ENCODE data around the gene SF1. TPM values are rescaled to one million over a fixed set of nuclear protein-coding genes. Genes with fewer than 3 reads are reported as not detected.

The SF1 gene
- total and polyA plus RNA-seq, 2 of the 4 experiments (the other 2 are of a cell fraction): 56.8 to 88.0 TPM

DNA sequence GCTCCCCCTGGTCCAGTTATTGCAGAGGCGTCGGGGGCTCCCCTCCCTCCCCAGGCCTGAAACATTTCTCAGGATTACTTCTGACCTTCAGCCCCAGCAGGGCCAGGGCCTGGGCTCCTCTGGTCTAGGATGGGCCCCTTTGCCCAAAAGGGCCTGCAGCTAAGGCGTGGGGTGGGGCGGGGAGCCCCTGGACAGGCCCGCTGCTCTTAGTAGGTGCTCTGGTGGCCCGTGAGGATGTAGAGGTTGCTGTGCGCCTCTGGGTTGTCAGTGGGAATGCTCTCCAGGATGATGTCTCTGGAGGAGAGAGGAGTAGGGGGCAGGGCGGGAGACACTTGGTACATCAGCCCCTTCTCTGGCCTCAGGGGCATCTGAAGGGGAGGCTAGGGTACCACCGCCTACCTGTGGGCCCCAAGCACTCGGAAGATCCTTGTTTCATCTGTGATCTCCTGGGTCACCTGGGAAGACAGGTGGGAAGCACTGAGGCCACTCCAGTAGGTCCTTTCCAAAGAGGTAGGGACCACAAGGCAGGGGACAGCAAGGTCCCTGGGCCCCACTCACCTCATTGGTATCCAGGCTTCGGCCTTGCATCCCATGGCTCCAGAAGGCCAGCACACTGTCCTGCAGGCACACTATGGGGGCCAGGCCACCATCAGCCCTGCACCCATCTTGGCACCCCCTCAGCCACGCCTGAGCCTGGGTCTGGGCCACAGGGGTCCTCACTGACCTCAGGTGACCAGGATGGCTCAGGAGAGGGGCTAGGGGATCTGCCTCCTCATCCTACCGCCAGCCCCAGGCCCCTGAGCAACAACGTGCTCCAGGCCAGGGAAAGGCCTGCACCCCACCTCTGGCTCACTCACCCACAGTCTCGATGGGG, 11.2 kb upstream of the SF1 start:
- no peaks in the 10 kb centered on the region for H3K27me3 ChIP-seq (ENCODE audit: control insufficient read depth, insufficient read depth, low read length)
- no peak overlapping the region for H3K14ac ChIP-seq (replicated peaks; ENCODE audit: low read depth, low read length)
- no peaks in the 10 kb centered on the region for H3K9me1 ChIP-seq (ENCODE audit: insufficient read depth, low read length)
- H3K56ac ChIP-seq (ENCODE audit: extremely low read depth, insufficient read depth, low read length): no peak overlapping the region
- no peak overlapping the region for H2BK20ac ChIP-seq (ENCODE audit: low read depth, low read length)
- in situ Hi-C loops (cut with MboI; ENCODE audit: low sequenced_read_pairs): no loop called here
- H4K5ac ChIP-seq (ENCODE audit: low read depth, low read length): no peak overlapping the region
- no peak overlapping the region for H3K18ac ChIP-seq (ENCODE audit: low read depth, low read length)
- no peaks in the 10 kb centered on the region for H3K4me1 ChIP-seq (ENCODE audit: control insufficient read depth, insufficient read depth, low read length)
- no peak for TF ChIP-seq SMC3 (IDR thresholded peaks at IDR 0.05; ENCODE audit: low read depth, low read length)
- no peak for TF ChIP-seq CHD1 (IDR thresholded peaks at IDR 0.05; ENCODE audit: low read depth, low read length)
- TF ChIP-seq MXI1 (IDR thresholded peaks at IDR 0.05; ENCODE audit: borderline replicate concordance, low read depth, low read length): no peak
- TF ChIP-seq, protein P1, sequence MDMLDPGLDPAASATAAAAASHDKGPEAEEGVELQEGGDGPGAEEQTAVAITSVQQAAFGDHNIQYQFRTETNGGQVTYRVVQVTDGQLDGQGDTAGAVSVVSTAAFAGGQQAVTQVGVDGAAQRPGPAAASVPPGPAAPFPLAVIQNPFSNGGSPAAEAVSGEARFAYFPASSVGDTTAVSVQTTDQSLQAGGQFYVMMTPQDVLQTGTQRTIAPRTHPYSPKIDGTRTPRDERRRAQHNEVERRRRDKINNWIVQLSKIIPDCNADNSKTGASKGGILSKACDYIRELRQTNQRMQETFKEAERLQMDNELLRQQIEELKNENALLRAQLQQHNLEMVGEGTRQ (IDR thresholded peaks at IDR 0.05; ENCODE audit: low read depth, low read length): no peak
- no peak for TF ChIP-seq ELK1 (IDR thresholded peaks at IDR 0.05; ENCODE audit: borderline replicate concordance, low read depth, low read length)
- no peak for TF ChIP-seq MAZ (IDR thresholded peaks at IDR 0.05; ENCODE audit: borderline replicate concordance, low read depth, low read length)
- TF ChIP-seq CEBPB (IDR thresholded peaks at IDR 0.05; ENCODE audit: low read depth, low read length): no peak
- TF ChIP-seq RFX5 (IDR thresholded peaks at IDR 0.05; ENCODE audit: low read depth, low read length): no peak
- no peak for TF ChIP-seq RCOR1 (IDR thresholded peaks at IDR 0.05; ENCODE audit: insufficient replicate concordance, low read length)
- TF ChIP-seq, protein P2, sequence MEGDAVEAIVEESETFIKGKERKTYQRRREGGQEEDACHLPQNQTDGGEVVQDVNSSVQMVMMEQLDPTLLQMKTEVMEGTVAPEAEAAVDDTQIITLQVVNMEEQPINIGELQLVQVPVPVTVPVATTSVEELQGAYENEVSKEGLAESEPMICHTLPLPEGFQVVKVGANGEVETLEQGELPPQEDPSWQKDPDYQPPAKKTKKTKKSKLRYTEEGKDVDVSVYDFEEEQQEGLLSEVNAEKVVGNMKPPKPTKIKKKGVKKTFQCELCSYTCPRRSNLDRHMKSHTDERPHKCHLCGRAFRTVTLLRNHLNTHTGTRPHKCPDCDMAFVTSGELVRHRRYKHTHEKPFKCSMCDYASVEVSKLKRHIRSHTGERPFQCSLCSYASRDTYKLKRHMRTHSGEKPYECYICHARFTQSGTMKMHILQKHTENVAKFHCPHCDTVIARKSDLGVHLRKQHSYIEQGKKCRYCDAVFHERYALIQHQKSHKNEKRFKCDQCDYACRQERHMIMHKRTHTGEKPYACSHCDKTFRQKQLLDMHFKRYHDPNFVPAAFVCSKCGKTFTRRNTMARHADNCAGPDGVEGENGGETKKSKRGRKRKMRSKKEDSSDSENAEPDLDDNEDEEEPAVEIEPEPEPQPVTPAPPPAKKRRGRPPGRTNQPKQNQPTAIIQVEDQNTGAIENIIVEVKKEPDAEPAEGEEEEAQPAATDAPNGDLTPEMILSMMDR (conservative IDR thresholded peaks at IDR 0.05; ENCODE audit: low read depth, low read length): no peak
- no peak for TF ChIP-seq POLR2A (IDR thresholded peaks at IDR 0.05; ENCODE audit: low read depth, low read length)
- TF ChIP-seq FOS (IDR thresholded peaks at IDR 0.05; ENCODE audit: low read depth, low read length): no peak
- no peak for TF ChIP-seq MAFK (IDR thresholded peaks at IDR 0.05; ENCODE audit: low read depth, low read length)
- intact Hi-C loops (cut with micrococcal nuclease): no loop called here
- no peak overlapping the region for H3K27ac ChIP-seq (ENCODE audit: insufficient read depth, low read length)
- no peak for ATAC-seq (ENCODE audit: low read depth)
- no peak for DNase-seq
- no peaks in the 10 kb centered on the region for H3K9me3 ChIP-seq (ENCODE audit: control insufficient read depth, insufficient read depth, low read length)
- no peak overlapping the region for H2AK5ac ChIP-seq (ENCODE audit: low read depth, low read length)
- no peak overlapping the region for H2BK120ac ChIP-seq (ENCODE audit: low read depth, low read length)
- BruUV-seq (replicated peaks): no TSS peak
- H2AFZ ChIP-seq (replicated peaks; ENCODE audit: low read length, poor library complexity): no peak overlapping the region
- dilution Hi-C loops (cut with HindIII; ENCODE audit: low sequenced_read_pairs, unreplicated experiment): no loop called here
- H2AK9ac ChIP-seq (replicated peaks; ENCODE audit: low read depth, low read length, poor library complexity): peak overlapping the region; percentile 65
- H3K4me2 ChIP-seq (ENCODE audit: low read depth, low read length): no peak overlapping the region
- H3K9ac ChIP-seq (ENCODE audit: low read depth, low read length): no peak overlapping the region
- WGBS, 2 experiments (ENCODE audit: extremely low coverage in 2 of 2, insufficient read length in 1 of 2): 97% methylated on average over 5 of the region's 15 CpGs; no CpG with 5 or more reads in 1 of the 2 experiments
- no peaks in the 10 kb centered on the region for H4K20me1 ChIP-seq (ENCODE audit: insufficient read depth, low read length)
- no peak overlapping the region for H2BK15ac ChIP-seq (ENCODE audit: low read depth, low read length)
- no peak overlapping the region for H3K4me3 ChIP-seq (ENCODE audit: insufficient read depth, low read depth, low read length)
- no peak overlapping the region for H3K4ac ChIP-seq (ENCODE audit: low read depth, low read length)
- ChIA-PET POLR2A (ENCODE audit: unreplicated experiment) (no interaction called here), CTCF (no interaction called here)
- no peak overlapping the region for H3K23ac ChIP-seq (ENCODE audit: low read depth, low read length)
- H4K8ac ChIP-seq (ENCODE audit: low read depth in 2 of 2, low read length in 2 of 2): no peak overlapping the region
- H4K91ac ChIP-seq (ENCODE audit: insufficient read depth, low read depth, low read length): no peak overlapping the region
- peaks cover 17% of the 10 kb centered on the region for H3K36me3 ChIP-seq (ENCODE audit: control insufficient read depth, insufficient read depth, low read length)
- H2BK5ac ChIP-seq (ENCODE audit: low read depth, low read length, poor library complexity, severe bottlenecking): no peak overlapping the region
- no peaks in the 10 kb centered on the region for H3K79me1 ChIP-seq (ENCODE audit: low read depth in 1 of 2, low read length in 2 of 2)
